ENCODE results near the gene ASIC3.

- TF ChIP-seq CTCF (IDR thresholded peaks at IDR 0.05) (no peak), POLR2A (IDR thresholded peaks at IDR 0.05) (no peak)
Measured at GRCh38 chr7:151085329-151085690, 37.0 kb downstream of the ASIC3 start.

All from right lobe of liver (tissue), 4 donors.